ENCODE measurements around the gene DHCR7.

DHCR7 gene

GRCh38 chr11:71463331-71464211 lies 15.4 kb upstream of the DHCR7 start:
- Histone ChIP-seq H3K27me3 (ENCODE audit: insufficient read depth, low read length) (no peaks in the 10 kb centered on the region), H3K4me1 (ENCODE audit: insufficient read depth, low read length) (no peaks in the 10 kb centered on the region)

GRCh38 chr11:71462726-71463125 lies 14.5 kb upstream of the DHCR7 start:
- H3K4me1 ChIP-seq (ENCODE audit: insufficient read depth, low read length), result no peaks in the 10 kb centered on the region
- WGBS, result 94% methylated on average over 11 of the region's 11 CpGs

More at GRCh38 chr11:71463331-71464211, 15.4 kb upstream of the DHCR7 start:
- Histone ChIP-seq H3K27ac (ENCODE audit: low read depth, low read length) (no peak overlapping the region), H3K36me3 (ENCODE audit: insufficient read depth, low read length) (peaks cover 38% of the 10 kb centered on the region), H3K9me3 (ENCODE audit: insufficient read depth, low read depth, low read length) (peaks cover 1% of the 10 kb centered on the region; the same call in 1 of the 2 replicates), H3K4me3 (ENCODE audit: low read length) (no peak overlapping the region), H3K9ac (ENCODE audit: low read depth, low read length) (no peak overlapping the region)
- WGBS, result 94% methylated on average over 34 of the region's 34 CpGs

GRCh38 chr11:71461696-71462095 lies 13.5 kb upstream of the DHCR7 start:
- H3K4me1 ChIP-seq (ENCODE audit: insufficient read depth, low read length), result no peaks in the 10 kb centered on the region
- peaks cover 42% of the 10 kb centered on the region for H3K36me3 ChIP-seq (ENCODE audit: insufficient read depth, low read length)
- H3K9ac ChIP-seq (ENCODE audit: low read depth, low read length), result no peak overlapping the region
- H3K27ac ChIP-seq (ENCODE audit: low read depth, low read length), result no peak overlapping the region
- H3K4me3 ChIP-seq (ENCODE audit: low read length), result no peak overlapping the region
- no peaks in the 10 kb centered on the region for H3K9me3 ChIP-seq (ENCODE audit: insufficient read depth, low read depth, low read length)
- no peaks in the 10 kb centered on the region for H3K27me3 ChIP-seq (ENCODE audit: insufficient read depth, low read length)
- WGBS, result 94% methylated on average over 9 of the region's 9 CpGs

More at GRCh38 chr11:71462726-71463125, 14.5 kb upstream of the DHCR7 start:
- H3K9ac ChIP-seq (ENCODE audit: low read depth, low read length), result no peak overlapping the region
- H3K27ac ChIP-seq (ENCODE audit: low read depth, low read length), result no peak overlapping the region
- no peak overlapping the region for H3K4me3 ChIP-seq (ENCODE audit: low read length)
- H3K27me3 ChIP-seq (ENCODE audit: insufficient read depth, low read length), result no peaks in the 10 kb centered on the region
- peaks cover 41% of the 10 kb centered on the region for H3K36me3 ChIP-seq (ENCODE audit: insufficient read depth, low read length)
- H3K9me3 ChIP-seq (ENCODE audit: insufficient read depth, low read depth, low read length), result no peaks in the 10 kb centered on the region

GRCh38 chr11:71459767-71460320 lies 11.7 kb upstream of the DHCR7 start:
- H3K36me3 ChIP-seq (ENCODE audit: insufficient read depth, low read length), result peaks cover 51% of the 10 kb centered on the region

GRCh38 chr11:71459076-71459766 lies 11.0 kb upstream of the DHCR7 start:
- Histone ChIP-seq H3K4me1 (ENCODE audit: insufficient read depth, low read length) (no peaks in the 10 kb centered on the region), H3K27ac (ENCODE audit: low read depth, low read length) (no peak overlapping the region), H3K4me3 (ENCODE audit: low read length) (no peak overlapping the region), H3K27me3 (ENCODE audit: insufficient read depth, low read length) (no peaks in the 10 kb centered on the region), H3K36me3 (ENCODE audit: insufficient read depth, low read length) (peaks cover 51% of the 10 kb centered on the region), H3K9me3 (ENCODE audit: insufficient read depth, low read depth, low read length) (no peaks in the 10 kb centered on the region), H3K9ac (ENCODE audit: low read depth, low read length) (no peak overlapping the region)
- 94% methylated on average over 23 of the region's 23 CpGs for WGBS

More at GRCh38 chr11:71459767-71460320, 11.7 kb upstream of the DHCR7 start:
- no peaks in the 10 kb centered on the region for H3K27me3 ChIP-seq (ENCODE audit: insufficient read depth, low read length)
- no peak overlapping the region for H3K4me3 ChIP-seq (ENCODE audit: low read length)
- H3K27ac ChIP-seq (ENCODE audit: low read depth, low read length), result no peak overlapping the region
- no peak overlapping the region for H3K9ac ChIP-seq (ENCODE audit: low read depth, low read length)
- 83% methylated on average over 11 of the region's 11 CpGs for WGBS
- H3K9me3 ChIP-seq (ENCODE audit: insufficient read depth, low read depth, low read length), result no peaks in the 10 kb centered on the region
- no peaks in the 10 kb centered on the region for H3K4me1 ChIP-seq (ENCODE audit: insufficient read depth, low read length)

GRCh38 chr11:71458146-71459070 lies 10.2 kb upstream of the DHCR7 start:
- WGBS, result 95% methylated on average over 26 of the region's 26 CpGs
- H3K4me1 ChIP-seq (ENCODE audit: insufficient read depth, low read length), result 0 out of 2 replicates have a peak, but pooled peaks cover 2% of the 10 kb centered on the region
- no peak overlapping the region for H3K27ac ChIP-seq (ENCODE audit: low read depth, low read length)
- peaks cover 51% of the 10 kb centered on the region for H3K36me3 ChIP-seq (ENCODE audit: insufficient read depth, low read length)
- H3K9ac ChIP-seq (ENCODE audit: low read depth, low read length), result no peak overlapping the region
- H3K9me3 ChIP-seq (ENCODE audit: insufficient read depth, low read depth, low read length), result no peaks in the 10 kb centered on the region
- H3K27me3 ChIP-seq (ENCODE audit: insufficient read depth, low read length), result no peaks in the 10 kb centered on the region
- H3K4me3 ChIP-seq (ENCODE audit: low read length), result no peak overlapping the region

GRCh38 chr11:71456831-71457230 lies 8.6 kb upstream of the DHCR7 start:
- Histone ChIP-seq H3K4me3 (ENCODE audit: low read length) (no peak overlapping the region), H3K36me3 (ENCODE audit: insufficient read depth, low read length) (peaks cover 49% of the 10 kb centered on the region), H3K27ac (ENCODE audit: low read depth, low read length) (no peak overlapping the region), H3K9ac (ENCODE audit: low read depth, low read length) (no peak overlapping the region), H3K4me1 (ENCODE audit: insufficient read depth, low read length) (peaks cover 9% of the 10 kb centered on the region), H3K27me3 (ENCODE audit: insufficient read depth, low read length) (peaks cover 4% of the 10 kb centered on the region; the same call in 1 of the 2 replicates), H3K9me3 (ENCODE audit: insufficient read depth, low read depth, low read length) (no peaks in the 10 kb centered on the region)
- 96% methylated on average over 10 of the region's 10 CpGs for WGBS

- Histone ChIP-seq H3K9ac (ENCODE audit: low read depth, low read length) (no peak overlapping the region), H3K27me3 (ENCODE audit: insufficient read depth, low read length) (peaks cover 4% of the 10 kb centered on the region; the same call in 1 of the 2 replicates), H3K27ac (ENCODE audit: low read depth, low read length) (no peak overlapping the region), H3K9me3 (ENCODE audit: insufficient read depth, low read depth, low read length) (no peaks in the 10 kb centered on the region), H3K4me1 (ENCODE audit: insufficient read depth, low read length) (peaks cover 14% of the 10 kb centered on the region), H3K4me3 (ENCODE audit: low read length) (no peak overlapping the region), H3K36me3 (ENCODE audit: insufficient read depth, low read length) (peaks cover 49% of the 10 kb centered on the region)
- 92% methylated on average over 8 of the region's 8 CpGs for WGBS
Measured at GRCh38 chr11:71456294-71456693, 8.1 kb upstream of the DHCR7 start.

GRCh38 chr11:71454470-71455113 lies 6.4 kb upstream of the DHCR7 start:
- Histone ChIP-seq H3K9ac (ENCODE audit: low read depth, low read length) (no peak overlapping the region), H3K36me3 (ENCODE audit: insufficient read depth, low read length) (peaks cover 37% of the 10 kb centered on the region), H3K4me3 (ENCODE audit: low read length) (no peak overlapping the region), H3K9me3 (ENCODE audit: insufficient read depth, low read depth, low read length) (no peaks in the 10 kb centered on the region), H3K4me1 (ENCODE audit: insufficient read depth, low read length) (peaks cover 15% of the 10 kb centered on the region), H3K27me3 (ENCODE audit: insufficient read depth, low read length) (peaks cover 4% of the 10 kb centered on the region; the same call in 1 of the 2 replicates), H3K27ac (ENCODE audit: low read depth, low read length) (no peak overlapping the region)
- WGBS, result 73% methylated on average over 7 of the region's 7 CpGs

GRCh38 chr11:71453918-71454304 lies 5.7 kb upstream of the DHCR7 start:
- Histone ChIP-seq H3K9me3 (ENCODE audit: insufficient read depth, low read depth, low read length) (no peaks in the 10 kb centered on the region), H3K4me3 (ENCODE audit: low read length) (peak overlapping the region; percentile 86), H3K4me1 (ENCODE audit: insufficient read depth, low read length) (peaks cover 15% of the 10 kb centered on the region), H3K27me3 (ENCODE audit: insufficient read depth, low read length) (peaks cover 4% of the 10 kb centered on the region; the same call in 1 of the 2 replicates), H3K27ac (ENCODE audit: low read depth, low read length) (no peak overlapping the region), H3K9ac (ENCODE audit: low read depth, low read length) (peak overlapping the region; percentile 70), H3K36me3 (ENCODE audit: insufficient read depth, low read length) (peaks cover 31% of the 10 kb centered on the region)
- WGBS, result 86% methylated on average over 6 of the region's 7 CpGs
